Liver (tissue), 3 donors: ENCODE data around the gene EMILIN1.

Experiments used
- ATF3 ChIP-seq: IDR thresholded peaks from 2 replicates; pipeline ENCODE4 v1.6.1; 2016; ENCODE audit warnings: antibody characterized with exemption
- CTCF ChIP-seq: fragments of 150-350 bp; IDR thresholded peaks from 2 replicates; pipeline ENCODE4 v1.5.1; 2017; ENCODE audit warnings: improper control_type of control experiment, low read depth, low read length; ENCODE audit not compliant: missing input control
- EGR1 ChIP-seq, 2 donors: IDR thresholded peaks; 2 replicates each; pipeline ENCODE4 v1.6.1; 2016 to 2018; ENCODE audit warnings: antibody characterized with exemption in 2 of 2, low read depth in 2 of 2
- FOXA1 ChIP-seq: IDR thresholded peaks from 2 replicates; pipeline ENCODE4 v1.6.1; 2016; ENCODE audit warnings: antibody characterized with exemption
- GABPA ChIP-seq, 2 donors: IDR thresholded peaks in 1 of 2; conservative IDR thresholded peaks in 1 of 2; 2 replicates each; pipeline ENCODE4 v1.6.1; 2016; ENCODE audit warnings: antibody characterized with exemption in 2 of 2, mild to moderate bottlenecking in 1 of 2, moderate library complexity in 1 of 2
- JUND ChIP-seq, 2 donors: IDR thresholded peaks; 2 replicates each; pipeline ENCODE4 v1.6.1; 2016; ENCODE audit warnings: antibody characterized with exemption in 2 of 2
- REST ChIP-seq: IDR thresholded peaks from 2 replicates; pipeline ENCODE4 v1.6.1; 2016; ENCODE audit warnings: antibody characterized with exemption, mild to moderate bottlenecking
- donor health status: healthy.
- donor health status: healthy.

GRCh38 chr2:27127883-27128667 lies 49.7 kb downstream of the EMILIN1 start:
- TF ChIP-seq FOXA1: no peak
- no peak for TF ChIP-seq CTCF
- no peak for TF ChIP-seq GABPA (IDR thresholded peaks at IDR 0.05 in 1 of 2, conservative IDR thresholded peaks at IDR 0.05 in 1 of 2)
- no peak for TF ChIP-seq ATF3
- no peak for TF ChIP-seq EGR1 (IDR thresholded peaks at IDR 0.05; ENCODE audit: low read depth in 2 of 2)
- TF ChIP-seq JUND (IDR thresholded peaks at IDR 0.05): no peak
- no peak for TF ChIP-seq REST
